Measurements from ENCODE around the gene KCNJ14.
A peak's percentile ranks its signal among the peaks of the same experiment; 100 is the strongest.
"Not testable (repeated sequence)": the region's sequence is repeated elsewhere in the genome, so short reads cannot be mapped to it uniquely, and the experiment has no call there.

KCNJ14 gene

GRCh38 chr19:48488478-48488877 is 33.1 kb downstream of the KCNJ14 start:
- DNase-seq (ENCODE audit: low read depth in 2 of 2) = not testable (repeated sequence)

DNA sequence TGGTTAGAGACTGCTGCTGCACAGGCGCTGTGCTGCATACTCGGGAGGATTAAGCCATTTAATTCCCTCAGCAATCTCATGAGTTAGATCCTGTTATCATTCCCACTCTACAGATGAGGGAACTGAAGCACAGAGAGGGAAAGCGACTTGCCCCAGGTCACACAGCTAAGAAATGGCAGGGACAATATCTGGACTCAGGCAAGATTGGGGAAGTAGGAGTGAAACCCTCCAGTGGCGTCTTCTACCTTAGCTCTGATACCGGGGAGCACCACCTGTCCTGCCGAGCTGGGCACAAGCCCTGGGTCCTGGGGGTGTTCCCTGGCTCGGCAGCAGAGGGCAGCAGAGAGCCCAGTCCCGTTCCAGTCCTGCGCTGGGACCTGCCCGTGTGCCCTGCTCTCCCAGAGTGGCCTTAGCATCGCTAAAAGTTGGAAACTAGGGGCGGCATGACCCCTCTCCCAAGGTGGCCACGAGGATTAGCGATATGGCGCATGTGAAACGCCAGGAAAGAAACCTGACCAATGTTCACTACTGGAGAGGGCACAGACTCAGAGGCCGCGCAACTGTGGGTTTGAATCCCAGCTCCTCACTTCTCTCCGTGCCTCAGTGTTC is 34.3 kb downstream of the KCNJ14 start:
- no peak for DNase-seq (ENCODE audit: low read depth in 2 of 2)

DNA sequence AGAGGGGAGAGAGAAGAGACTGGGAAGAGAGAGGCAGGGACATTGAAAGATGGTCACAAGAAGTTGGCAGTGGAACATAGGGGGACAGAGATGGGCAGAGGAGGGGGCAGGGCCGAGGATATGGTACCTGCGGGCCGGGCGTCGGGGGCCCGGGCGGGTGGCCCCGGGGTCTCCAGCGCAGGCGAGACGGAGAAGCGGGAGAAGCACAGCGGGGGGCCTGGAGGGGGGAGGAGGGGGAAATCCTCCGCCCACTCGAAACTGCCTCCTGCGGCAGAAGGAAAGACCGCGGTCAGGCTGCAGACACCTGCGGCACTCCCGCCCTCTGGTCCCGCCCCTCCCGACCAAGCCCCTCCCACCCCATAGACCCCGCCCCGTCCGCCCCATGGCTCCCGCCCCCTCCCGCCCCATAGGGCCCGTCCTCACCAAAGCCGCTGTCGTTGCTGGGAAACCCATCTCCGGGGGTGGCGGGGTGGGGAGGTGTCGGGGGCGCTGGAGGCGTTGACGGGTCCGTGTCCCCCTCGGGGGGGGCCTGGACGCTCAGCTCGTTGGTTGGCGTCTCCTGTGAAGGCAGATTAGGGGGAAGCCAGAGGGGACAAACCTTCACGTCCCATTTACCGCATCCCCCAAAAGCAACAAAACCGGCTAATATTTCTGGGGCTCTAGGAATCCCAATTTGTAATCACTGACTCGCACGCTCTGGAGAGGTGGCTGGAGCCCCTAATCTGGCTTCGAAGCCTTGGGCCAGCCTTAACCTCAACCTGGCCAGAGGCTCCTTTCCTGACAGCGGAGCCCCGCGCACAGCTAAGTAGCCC is 35.8 kb downstream of the KCNJ14 start:
- no peak for DNase-seq (ENCODE audit: low read depth in 2 of 2)

GRCh38 chr19:48491793-48492123 is 36.4 kb downstream of the KCNJ14 start:
- DNase-seq (ENCODE audit: low read depth in 2 of 2) = no peak

GRCh38 chr19:48492925-48493717 is 37.7 kb downstream of the KCNJ14 start:
- peak; percentile 90 to 91 for DNase-seq (ENCODE audit: low read depth in 2 of 2)

- no peak for DNase-seq (ENCODE audit: low read depth in 2 of 2)
Measured at GRCh38 chr19:48493718-48494401, 38.5 kb downstream of the KCNJ14 start.

GRCh38 chr19:48495396-48495795 is 40.0 kb downstream of the KCNJ14 start:
- no peak for DNase-seq (ENCODE audit: low read depth in 2 of 2)

DNA sequence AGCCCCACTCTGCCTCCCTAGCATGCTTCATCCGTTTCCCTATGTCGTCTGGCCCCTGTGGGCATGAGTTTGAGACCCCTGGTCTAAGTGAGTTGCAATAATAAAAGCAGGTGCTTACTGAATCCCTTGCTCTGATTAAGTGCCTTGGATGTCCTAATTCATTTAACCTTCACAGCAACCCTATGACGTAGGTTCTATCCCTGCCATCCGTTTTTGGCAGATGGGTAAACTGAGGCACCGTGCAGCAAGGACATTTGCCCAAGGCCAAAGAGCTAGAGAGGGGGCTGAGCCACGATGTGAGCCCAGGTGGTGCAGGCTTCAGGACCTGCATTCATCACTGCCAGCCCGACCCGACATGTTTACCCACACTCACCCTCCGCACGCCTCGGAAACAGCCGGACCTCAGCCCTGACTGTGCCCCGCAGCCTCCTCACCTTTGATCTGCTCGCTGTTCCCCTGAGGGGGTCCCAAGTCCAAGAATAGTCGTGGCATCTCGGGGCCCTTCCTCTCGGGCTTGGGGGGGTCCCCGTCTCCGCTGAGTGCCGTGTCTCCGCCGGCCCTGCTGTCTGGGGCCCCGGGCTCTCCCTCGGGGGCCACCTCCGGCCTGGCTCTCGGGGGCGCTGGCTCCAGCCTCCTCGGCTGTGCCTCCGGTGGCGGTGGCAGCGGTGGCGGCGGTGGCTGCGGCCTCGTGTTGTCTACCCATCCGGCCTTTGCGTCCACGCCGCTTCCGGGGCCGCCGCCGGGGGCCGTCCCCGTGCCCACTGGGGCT is 41.8 kb downstream of the KCNJ14 start:
- DNase-seq (ENCODE audit: low read depth in 2 of 2) = no peak

DNA sequence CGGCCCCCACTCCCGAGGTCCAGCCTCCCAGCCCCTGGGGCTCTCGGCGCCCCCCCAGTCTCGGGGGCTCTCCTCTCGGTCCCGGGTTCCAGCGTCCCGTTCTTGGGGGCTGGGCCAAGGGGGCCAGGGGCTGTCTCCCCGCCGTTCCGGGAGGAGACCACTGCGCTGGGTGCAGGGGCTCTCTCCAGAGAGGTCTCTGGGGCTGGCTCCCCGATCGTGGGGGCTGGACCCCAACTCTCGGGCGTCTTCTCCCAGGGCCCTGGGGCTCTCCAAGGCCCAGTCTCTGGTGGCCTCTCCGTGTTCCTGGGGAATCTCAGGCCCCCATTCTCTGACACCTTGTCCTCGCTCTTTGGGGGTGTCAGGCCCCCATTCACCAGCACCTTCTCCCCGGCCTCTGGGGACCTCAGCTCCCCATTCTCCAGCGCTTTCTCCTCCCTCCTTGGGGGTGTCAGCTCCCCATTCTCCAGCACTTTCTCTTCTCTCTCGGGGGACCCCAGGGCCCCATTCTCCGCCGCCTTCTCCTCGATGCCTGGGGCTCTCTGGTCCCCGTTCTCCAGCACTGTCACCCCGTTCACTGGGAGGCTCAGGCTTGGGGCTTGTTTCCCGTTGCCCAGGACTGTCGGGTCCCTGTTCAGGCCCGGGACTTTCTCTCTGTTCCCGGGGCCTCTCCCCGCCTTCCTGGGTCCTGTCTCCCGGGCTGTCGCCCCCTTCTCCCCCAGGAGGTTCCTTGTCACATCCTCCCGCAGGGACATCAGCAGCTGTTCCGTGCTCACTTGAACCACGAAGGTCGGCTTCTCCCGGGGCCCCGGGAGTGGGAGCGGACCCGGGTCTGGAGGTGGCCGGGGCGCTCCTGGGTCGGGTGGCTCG is 42.6 kb downstream of the KCNJ14 start:
- DNase-seq (ENCODE audit: low read depth in 2 of 2) = no peak

GRCh38 chr19:48498595-48499311 is 43.4 kb downstream of the KCNJ14 start:
- DNase-seq (ENCODE audit: low read depth in 2 of 2) = no peak

- DNase-seq (ENCODE audit: low read depth in 2 of 2) = no peak
Measured at GRCh38 chr19:48499316-48500090, 44.1 kb downstream of the KCNJ14 start.

GRCh38 chr19:48500830-48501493 is 45.6 kb downstream of the KCNJ14 start:
- DNase-seq (ENCODE audit: low read depth in 2 of 2) = no peak

DNA sequence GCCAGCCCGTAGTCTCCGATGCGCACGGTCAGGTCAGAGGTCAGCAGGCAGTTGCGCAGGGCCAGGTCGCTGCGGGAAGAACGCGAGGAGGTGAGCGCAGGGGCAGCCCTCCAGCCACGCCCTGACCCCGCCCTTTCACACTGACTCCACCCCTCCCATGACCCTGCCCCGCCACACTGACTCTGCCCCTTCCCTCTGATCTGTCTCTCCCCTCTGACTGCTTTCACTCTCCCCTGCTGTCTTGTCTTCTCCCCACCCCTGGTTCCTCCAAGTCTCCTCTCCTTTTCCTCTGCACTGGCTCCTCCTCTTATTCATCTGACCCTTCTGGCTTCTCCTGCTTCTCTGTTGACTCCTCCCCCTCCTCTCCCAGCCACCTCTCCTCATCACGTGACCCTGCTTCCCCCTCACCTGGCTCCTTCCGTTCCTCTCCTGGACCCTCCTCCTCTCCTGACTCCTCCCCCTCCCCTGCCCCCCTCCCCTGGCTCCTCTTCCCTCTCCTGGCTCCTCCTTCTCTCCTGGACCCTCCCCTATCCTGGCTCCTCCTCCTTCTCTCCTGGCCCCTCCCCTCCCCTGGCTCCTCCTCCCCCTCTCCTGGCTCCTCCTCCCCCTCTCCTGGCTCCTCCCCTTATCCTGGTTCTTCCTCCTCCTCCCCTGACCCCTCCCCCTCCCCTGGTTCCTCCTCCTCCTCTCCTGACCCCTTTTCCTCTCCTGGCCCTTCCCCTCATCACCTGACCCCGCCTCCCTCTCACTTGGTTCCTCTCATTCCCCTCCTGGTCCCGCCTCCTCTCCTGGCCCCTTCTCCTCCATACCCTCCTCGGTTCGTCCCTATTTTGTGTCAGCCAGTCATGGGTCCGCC is 46.3 kb downstream of the KCNJ14 start:
- no peak for DNase-seq (ENCODE audit: low read depth in 2 of 2)

DNA sequence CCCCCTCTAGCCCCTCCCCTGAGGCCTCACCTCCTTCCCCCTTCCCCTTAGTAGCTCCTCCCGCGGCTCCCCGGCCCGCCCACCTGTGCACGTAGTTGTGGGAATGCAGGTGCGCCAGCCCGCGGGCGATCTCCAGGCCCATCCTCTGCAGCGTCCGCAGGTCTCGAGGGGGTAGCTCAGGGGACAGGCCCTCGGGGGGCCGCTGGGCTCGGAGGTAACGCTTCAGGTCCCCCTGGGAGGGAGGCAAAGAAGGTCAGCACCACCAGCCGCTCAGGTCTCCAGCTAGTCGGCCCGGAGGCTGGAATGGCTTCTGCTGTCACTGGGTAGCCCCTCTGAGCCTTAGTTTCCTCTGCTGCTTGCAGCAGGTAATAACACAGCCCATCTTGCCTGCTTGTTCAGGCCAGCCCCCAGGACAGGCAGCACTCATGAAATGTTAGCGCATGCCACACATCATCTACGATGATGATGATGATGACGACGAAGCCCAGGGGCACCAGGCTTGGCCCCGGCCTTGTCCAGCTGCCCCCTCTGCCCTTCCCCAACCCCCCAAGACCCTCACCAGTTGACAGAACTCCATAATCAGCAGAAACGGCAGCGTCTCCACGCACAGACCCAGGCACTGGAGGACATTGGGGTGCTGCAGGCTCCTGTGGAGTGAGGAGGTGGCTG is 47.1 kb downstream of the KCNJ14 start:
- no peak for DNase-seq (ENCODE audit: low read depth in 2 of 2)

- DNase-seq (ENCODE audit: low read depth in 2 of 2) = no peak
Measured at GRCh38 chr19:48506138-48506733, 50.9 kb downstream of the KCNJ14 start.

DNA sequence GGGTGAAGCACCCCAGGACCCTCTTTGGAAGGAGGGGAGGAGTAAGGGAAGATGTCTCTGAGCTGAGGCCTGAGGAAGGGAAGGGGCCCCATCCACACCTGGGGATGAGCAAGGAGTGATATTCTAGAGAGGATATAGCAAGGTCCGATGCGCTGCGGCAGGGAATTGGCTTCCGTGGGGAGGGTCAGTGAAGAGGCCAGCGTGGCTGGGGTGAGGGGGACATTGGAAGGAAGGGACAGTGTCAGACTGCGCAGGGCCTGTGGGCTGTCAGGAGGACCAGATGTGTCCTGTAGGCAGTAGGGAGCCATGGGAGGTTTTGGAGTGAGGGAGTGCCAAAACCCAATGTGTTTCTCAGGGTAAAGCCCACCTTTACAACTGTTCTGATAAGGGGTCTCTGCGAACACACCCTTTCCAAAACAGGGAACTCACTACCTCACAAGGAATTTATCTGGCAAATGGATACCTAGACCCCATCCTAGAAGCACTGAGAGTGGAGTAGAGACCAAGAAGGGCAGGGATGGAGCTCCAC is 52.6 kb downstream of the KCNJ14 start:
- no peak for DNase-seq (ENCODE audit: low read depth in 2 of 2)
